ENCODE measurements around the gene GDPD5. TPM values are rescaled to one million over a fixed set of nuclear protein-coding genes. Genes with fewer than 3 reads are reported as not detected.
A peak's percentile ranks its signal among the peaks of the same experiment; 100 is the strongest.

GDPD5 gene
- total RNA-seq, 1 experiment from 2014 or later, result 28.6 TPM

GRCh38 chr11:75429641-75429901 lies 96.2 kb downstream of the GDPD5 start:
- no peaks in the 10 kb centered on the region for H3K27me3 ChIP-seq (replicated peaks; ENCODE audit: control insufficient read depth, insufficient read depth, low read length)
- H3K4me1 ChIP-seq, result peaks cover 15% of the 10 kb centered on the region
- BruUV-seq (replicated peaks), result no TSS peak
- ChIA-PET POLR2A (interaction anchor here (0.6 to 1.5 kb wide), 6 partner anchors 9 to 87 kb away, joined by 3 to 7 read pairs (median 4); no protein-coding TSS in a partner anchor), CTCF (interaction anchor here (0.6 to 1.5 kb wide), 12 partner anchors 16 to 93 kb away, joined by 3 to 9 read pairs (median 4); no protein-coding TSS in a partner anchor)
- Mint-ChIP-seq H3K4me1 (ENCODE audit: low read depth, unreplicated experiment) (peaks cover 11% of the 10 kb centered on the region), H3K4me3 (ENCODE audit: unreplicated experiment) (peak overlapping the region; percentile 84), H3K9me3 (ENCODE audit: unreplicated experiment) (no peaks in the 10 kb centered on the region), H3K27me3 (ENCODE audit: insufficient read depth, unreplicated experiment) (no peaks in the 10 kb centered on the region), H3K36me3 (ENCODE audit: insufficient read depth, unreplicated experiment) (peaks cover 46% of the 10 kb centered on the region), H3K27ac (ENCODE audit: unreplicated experiment) (peak overlapping the region; percentile 89)
- H3K9me3 ChIP-seq, result no peaks in the 10 kb centered on the region
- peaks cover 5% of the 10 kb centered on the region for H3K36me3 ChIP-seq (ENCODE audit: control insufficient read depth, insufficient read depth, low read length)
- TF ChIP-seq CTCF (IDR thresholded peaks at IDR 0.05; ENCODE audit: insufficient read depth in 1 of 2, low read depth in 1 of 2, low read length in 1 of 2, severe bottlenecking in 1 of 2, unreplicated experiment in 1 of 2), result peak in 1 of 2 experiments; percentile 30
- DNase-seq, result no peak
- peak overlapping the region; percentile 71 for H3K4me3 ChIP-seq (ENCODE audit: low read depth, low read length)
- intact Hi-C loops (cut with micrococcal nuclease; ENCODE audit: unreplicated experiment), result no loop called here

DNA sequence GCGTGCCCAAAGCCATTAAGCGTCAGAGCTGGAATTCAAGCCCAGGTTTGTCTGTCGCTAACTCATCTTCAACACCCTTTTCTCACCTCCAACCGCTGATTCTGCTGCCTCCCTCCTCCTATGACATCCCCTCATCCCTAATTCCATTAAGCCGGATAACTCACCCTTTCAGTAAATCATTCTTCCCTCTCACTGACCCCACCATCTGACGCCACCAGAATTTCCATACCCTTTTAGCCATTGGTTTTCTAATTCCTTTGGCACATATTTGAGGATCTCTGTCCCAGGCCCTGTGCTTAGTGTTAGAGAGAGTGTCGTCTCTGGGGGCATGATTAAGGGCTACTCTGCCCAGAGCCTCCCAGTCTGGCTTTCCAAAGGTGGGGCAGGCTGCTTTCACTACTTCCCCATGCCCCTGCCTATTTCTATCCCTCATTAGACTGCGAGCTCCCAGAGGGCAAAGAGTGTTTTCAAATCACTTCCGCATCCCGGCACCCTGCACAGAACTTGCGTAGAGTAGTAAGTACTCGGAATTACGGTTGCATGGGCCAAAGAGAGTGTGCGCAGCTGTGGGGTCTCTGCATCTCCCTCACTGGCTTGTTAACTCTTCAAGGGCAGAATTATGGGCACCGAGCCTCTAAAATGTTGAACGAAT lies 96.6 kb downstream of the GDPD5 start:
- Mint-ChIP-seq H3K27me3 (ENCODE audit: insufficient read depth, unreplicated experiment) (no peaks in the 10 kb centered on the region), H3K27ac (ENCODE audit: unreplicated experiment) (peak overlapping the region; percentile 89), H3K9me3 (ENCODE audit: unreplicated experiment) (no peaks in the 10 kb centered on the region), H3K36me3 (ENCODE audit: insufficient read depth, unreplicated experiment) (peaks cover 50% of the 10 kb centered on the region), H3K4me1 (ENCODE audit: low read depth, unreplicated experiment) (peaks cover 15% of the 10 kb centered on the region), H3K4me3 (ENCODE audit: unreplicated experiment) (peak overlapping the region; percentile 84)
- peaks cover 8% of the 10 kb centered on the region for H3K36me3 ChIP-seq (ENCODE audit: control insufficient read depth, insufficient read depth, low read length)
- TF ChIP-seq CTCF (IDR thresholded peaks at IDR 0.05; ENCODE audit: insufficient read depth in 1 of 2, low read depth in 1 of 2, low read length in 1 of 2, severe bottlenecking in 1 of 2, unreplicated experiment in 1 of 2), result no peak
- H3K9me3 ChIP-seq, result no peaks in the 10 kb centered on the region
- intact Hi-C loops (cut with micrococcal nuclease; ENCODE audit: unreplicated experiment), result no loop called here
- POLR2A ChIA-PET, result interaction anchor here (0.6 to 1.5 kb wide), 5 partner anchors 8 to 86 kb away, joined by 3 to 7 read pairs (median 3); no protein-coding TSS in a partner anchor
- BruUV-seq (replicated peaks), result TSS peak; percentile 48
- CTCF ChIA-PET, result interaction anchor here (0.6 to 1.5 kb wide), 10 partner anchors 16 to 93 kb away, joined by 3 to 9 read pairs (median 4); no protein-coding TSS in a partner anchor
- H3K4me1 ChIP-seq, result peaks cover 20% of the 10 kb centered on the region
- H3K4me3 ChIP-seq (ENCODE audit: low read depth, low read length), result peak overlapping the region; percentile 71
- DNase-seq, result peak; percentile 45 to 52
- H3K27me3 ChIP-seq (replicated peaks; ENCODE audit: control insufficient read depth, insufficient read depth, low read length), result no peaks in the 10 kb centered on the region

- Mint-ChIP-seq H3K36me3 (ENCODE audit: insufficient read depth, unreplicated experiment) (peaks cover 58% of the 10 kb centered on the region), H3K4me3 (ENCODE audit: unreplicated experiment) (peak overlapping the region; percentile 84), H3K4me1 (ENCODE audit: low read depth, unreplicated experiment) (peaks cover 23% of the 10 kb centered on the region), H3K9me3 (ENCODE audit: unreplicated experiment) (no peaks in the 10 kb centered on the region), H3K27ac (ENCODE audit: unreplicated experiment) (peak overlapping the region; percentile 89), H3K27me3 (ENCODE audit: insufficient read depth, unreplicated experiment) (no peaks in the 10 kb centered on the region)
- no peaks in the 10 kb centered on the region for H3K9me3 ChIP-seq
- H3K4me1 ChIP-seq, result peaks cover 28% of the 10 kb centered on the region
- H3K36me3 ChIP-seq (ENCODE audit: control insufficient read depth, insufficient read depth, low read length), result peaks cover 10% of the 10 kb centered on the region
- no TSS peak for BruUV-seq (replicated peaks)
- no peak for TF ChIP-seq CTCF (IDR thresholded peaks at IDR 0.05; ENCODE audit: insufficient read depth in 1 of 2, low read depth in 1 of 2, low read length in 1 of 2, severe bottlenecking in 1 of 2, unreplicated experiment in 1 of 2)
- intact Hi-C loops (cut with micrococcal nuclease; ENCODE audit: unreplicated experiment), result no loop called here
- DNase-seq, result peak; percentile 53 to 71
- no peaks in the 10 kb centered on the region for H3K27me3 ChIP-seq (replicated peaks; ENCODE audit: control insufficient read depth, insufficient read depth, low read length)
- ChIA-PET POLR2A (no interaction called here), CTCF (no interaction called here)
- no peak overlapping the region for H3K4me3 ChIP-seq (ENCODE audit: low read depth, low read length)
Observed at GRCh38 chr11:75428281-75428724, 97.4 kb downstream of the GDPD5 start.

All from Caco-2 (cell line).